Measurements from ENCODE around the gene OST4. TPM values are rescaled to one million over a fixed set of nuclear protein-coding genes. Genes with fewer than 3 reads are reported as not detected.

The OST4 gene
- total RNA-seq, 1 donor from 2014 or later: 245 TPM

DNA sequence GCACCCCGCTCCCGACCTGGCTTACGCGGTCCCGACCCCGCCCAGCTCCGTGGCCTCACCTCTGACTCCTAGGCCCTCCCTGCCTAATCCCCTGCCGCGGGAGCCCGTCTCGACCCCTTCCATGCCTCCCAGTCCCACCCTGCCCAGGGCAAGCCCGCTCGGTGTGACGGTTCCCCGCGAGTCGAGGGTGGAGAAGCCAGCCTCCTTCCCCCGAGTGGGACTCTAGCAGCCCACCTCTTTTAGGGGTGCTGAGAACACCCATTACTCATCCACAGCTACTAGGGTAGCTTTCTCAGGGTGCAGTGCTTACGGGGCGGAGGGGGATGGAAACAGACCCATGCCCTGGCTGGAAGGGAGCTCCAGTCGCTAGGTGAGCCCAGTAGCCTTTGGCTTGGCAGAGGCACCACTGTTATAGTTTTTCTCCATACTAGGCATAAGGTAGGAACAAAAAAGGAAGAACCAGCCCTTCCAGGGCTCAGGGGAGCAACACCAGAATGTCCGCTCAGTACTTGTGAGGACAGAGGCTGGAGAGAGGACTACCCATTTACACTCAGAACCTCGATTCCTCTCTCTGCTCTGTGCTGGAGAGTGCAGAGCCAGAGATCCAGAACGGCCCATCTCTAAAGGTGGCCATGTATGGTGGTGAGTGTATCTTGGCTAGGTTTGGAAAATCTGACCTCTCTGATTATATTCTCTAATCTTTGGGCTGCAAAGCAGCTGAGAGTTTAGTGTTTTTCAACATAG lies 19.4 kb downstream of the OST4 start:
- peak overlapping the region; percentile 94 for H3K27ac Mint-ChIP-seq
- H3K4me3 Mint-ChIP-seq (ENCODE audit: low read depth): peak overlapping the region; percentile 93
- TF ChIP-seq, protein P1, sequence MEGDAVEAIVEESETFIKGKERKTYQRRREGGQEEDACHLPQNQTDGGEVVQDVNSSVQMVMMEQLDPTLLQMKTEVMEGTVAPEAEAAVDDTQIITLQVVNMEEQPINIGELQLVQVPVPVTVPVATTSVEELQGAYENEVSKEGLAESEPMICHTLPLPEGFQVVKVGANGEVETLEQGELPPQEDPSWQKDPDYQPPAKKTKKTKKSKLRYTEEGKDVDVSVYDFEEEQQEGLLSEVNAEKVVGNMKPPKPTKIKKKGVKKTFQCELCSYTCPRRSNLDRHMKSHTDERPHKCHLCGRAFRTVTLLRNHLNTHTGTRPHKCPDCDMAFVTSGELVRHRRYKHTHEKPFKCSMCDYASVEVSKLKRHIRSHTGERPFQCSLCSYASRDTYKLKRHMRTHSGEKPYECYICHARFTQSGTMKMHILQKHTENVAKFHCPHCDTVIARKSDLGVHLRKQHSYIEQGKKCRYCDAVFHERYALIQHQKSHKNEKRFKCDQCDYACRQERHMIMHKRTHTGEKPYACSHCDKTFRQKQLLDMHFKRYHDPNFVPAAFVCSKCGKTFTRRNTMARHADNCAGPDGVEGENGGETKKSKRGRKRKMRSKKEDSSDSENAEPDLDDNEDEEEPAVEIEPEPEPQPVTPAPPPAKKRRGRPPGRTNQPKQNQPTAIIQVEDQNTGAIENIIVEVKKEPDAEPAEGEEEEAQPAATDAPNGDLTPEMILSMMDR (IDR thresholded peaks at IDR 0.05; ENCODE audit: unreplicated experiment): no peak
- peaks cover 21% of the 10 kb centered on the region for H3K36me3 Mint-ChIP-seq (ENCODE audit: insufficient read depth)
- peak; percentile 46 for DNase-seq (ENCODE audit: low spot score, unreplicated experiment)
- no peaks in the 10 kb centered on the region for H3K27me3 Mint-ChIP-seq
- H3K4me1 Mint-ChIP-seq (ENCODE audit: low read depth): peaks cover 13% of the 10 kb centered on the region
- no peaks in the 10 kb centered on the region for H3K9me3 Mint-ChIP-seq (ENCODE audit: low read depth)

DNA sequence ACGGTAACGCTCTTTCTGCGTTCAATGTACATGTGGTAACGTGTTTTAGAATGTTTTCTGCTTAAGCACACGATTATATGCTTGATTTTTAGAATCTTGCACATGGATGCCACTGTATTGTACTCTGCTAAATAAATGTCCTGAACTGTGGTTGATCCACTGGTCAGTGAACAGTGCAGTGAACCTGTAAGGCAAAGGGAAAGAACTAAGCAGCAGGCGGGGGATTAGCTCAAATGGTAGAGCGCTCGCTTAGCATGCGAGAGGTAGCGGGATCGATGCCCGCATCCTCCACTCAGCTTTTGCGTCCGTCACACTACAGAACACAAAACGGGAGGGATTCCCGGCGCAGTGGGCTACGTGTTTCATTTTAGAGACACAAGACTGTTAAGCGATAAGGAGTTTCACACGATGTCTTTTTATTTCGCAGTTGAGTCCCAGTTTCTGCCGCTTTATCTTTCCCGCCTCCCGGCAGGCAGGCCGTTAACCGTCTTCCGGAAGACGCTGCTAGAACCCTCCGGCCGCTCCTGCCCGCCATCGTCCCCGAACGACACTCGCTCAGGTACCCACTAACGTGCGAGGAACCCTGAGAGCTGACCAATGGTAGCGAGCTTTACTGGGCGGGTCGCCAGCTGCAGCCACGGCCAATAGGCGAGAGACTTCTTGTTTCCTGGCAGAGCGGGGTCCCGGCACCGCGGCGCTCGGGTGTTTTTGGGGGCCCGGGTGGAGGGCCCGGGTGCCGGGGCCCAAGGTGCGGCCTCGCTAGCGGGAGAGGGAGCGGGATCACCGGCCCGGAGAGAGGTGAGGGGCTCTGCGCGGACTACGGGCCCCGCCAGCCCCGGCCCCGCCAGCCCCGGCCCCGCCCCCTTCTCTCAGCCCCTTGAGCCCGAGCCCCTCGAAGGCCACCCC lies 20.2 kb downstream of the OST4 start, which contains the start of gene AGBL5:
Gene AGBL5, plus strand, starts transcription at position 673 of the 906 bp plus-strand sequence. CDS start 1,291 bp downstream, outside the sequence.
- Mint-ChIP-seq H3K9me3 (ENCODE audit: low read depth) (no peaks in the 10 kb centered on the region), H3K4me3 (ENCODE audit: low read depth) (peak within 1 kb of the TSS; percentile 93), H3K27ac (peak within 1 kb of the TSS; percentile 100), H3K36me3 (ENCODE audit: insufficient read depth) (peaks cover 19% of the 10 kb centered on the region), H3K4me1 (ENCODE audit: low read depth) (peaks cover 13% of the 10 kb centered on the region), H3K27me3 (no peaks in the 10 kb centered on the region)
- peak; percentile 86 for DNase-seq (ENCODE audit: low spot score, unreplicated experiment)
- TF ChIP-seq, protein P1 (IDR thresholded peaks at IDR 0.05; ENCODE audit: unreplicated experiment): no peak

DNA sequence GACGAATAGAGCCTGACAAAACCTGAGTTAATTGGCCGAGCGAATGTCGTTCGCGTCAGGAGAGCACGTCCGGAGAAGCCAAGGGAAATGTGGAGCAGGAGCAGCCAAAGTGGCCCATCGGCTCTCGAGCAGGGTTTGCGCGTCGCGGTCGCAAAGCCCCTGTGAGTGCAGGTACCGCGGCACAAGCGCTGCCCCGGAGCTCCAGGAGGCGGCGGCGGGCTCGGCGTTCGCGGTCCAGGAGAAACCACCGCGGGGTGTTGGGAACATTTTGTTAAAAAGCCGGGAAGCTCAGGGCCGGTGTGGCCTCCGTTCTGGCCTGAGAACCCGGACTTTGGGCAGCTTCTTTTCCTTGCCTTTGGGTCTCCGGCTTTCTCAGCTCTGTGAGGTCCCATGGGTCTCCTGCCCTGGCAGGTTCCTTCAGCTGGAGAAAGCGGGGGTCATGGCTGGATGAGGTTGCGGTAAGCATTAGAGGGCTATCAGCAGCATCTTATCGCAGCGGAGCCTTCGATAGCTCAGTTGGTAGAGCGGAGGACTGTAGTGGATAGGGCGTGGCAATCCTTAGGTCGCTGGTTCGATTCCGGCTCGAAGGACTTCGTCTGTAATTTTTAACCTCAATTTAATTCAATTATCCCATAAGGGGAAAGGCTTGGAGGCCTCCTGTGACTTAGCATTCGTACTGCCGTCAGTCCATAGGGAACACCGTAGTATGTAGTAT lies 21.0 kb downstream of the OST4 start:
- H3K4me3 Mint-ChIP-seq (ENCODE audit: low read depth): peak overlapping the region; percentile 93
- peak overlapping the region; percentile 100 for H3K27ac Mint-ChIP-seq
- no peaks in the 10 kb centered on the region for H3K27me3 Mint-ChIP-seq
- H3K9me3 Mint-ChIP-seq (ENCODE audit: low read depth): no peaks in the 10 kb centered on the region
- TF ChIP-seq, protein P1 (IDR thresholded peaks at IDR 0.05; ENCODE audit: unreplicated experiment): peak; percentile 53
- peak; percentile 92 for DNase-seq (ENCODE audit: low spot score, unreplicated experiment)
- H3K36me3 Mint-ChIP-seq (ENCODE audit: insufficient read depth): peaks cover 17% of the 10 kb centered on the region
- peaks cover 13% of the 10 kb centered on the region for H3K4me1 Mint-ChIP-seq (ENCODE audit: low read depth)

DNA sequence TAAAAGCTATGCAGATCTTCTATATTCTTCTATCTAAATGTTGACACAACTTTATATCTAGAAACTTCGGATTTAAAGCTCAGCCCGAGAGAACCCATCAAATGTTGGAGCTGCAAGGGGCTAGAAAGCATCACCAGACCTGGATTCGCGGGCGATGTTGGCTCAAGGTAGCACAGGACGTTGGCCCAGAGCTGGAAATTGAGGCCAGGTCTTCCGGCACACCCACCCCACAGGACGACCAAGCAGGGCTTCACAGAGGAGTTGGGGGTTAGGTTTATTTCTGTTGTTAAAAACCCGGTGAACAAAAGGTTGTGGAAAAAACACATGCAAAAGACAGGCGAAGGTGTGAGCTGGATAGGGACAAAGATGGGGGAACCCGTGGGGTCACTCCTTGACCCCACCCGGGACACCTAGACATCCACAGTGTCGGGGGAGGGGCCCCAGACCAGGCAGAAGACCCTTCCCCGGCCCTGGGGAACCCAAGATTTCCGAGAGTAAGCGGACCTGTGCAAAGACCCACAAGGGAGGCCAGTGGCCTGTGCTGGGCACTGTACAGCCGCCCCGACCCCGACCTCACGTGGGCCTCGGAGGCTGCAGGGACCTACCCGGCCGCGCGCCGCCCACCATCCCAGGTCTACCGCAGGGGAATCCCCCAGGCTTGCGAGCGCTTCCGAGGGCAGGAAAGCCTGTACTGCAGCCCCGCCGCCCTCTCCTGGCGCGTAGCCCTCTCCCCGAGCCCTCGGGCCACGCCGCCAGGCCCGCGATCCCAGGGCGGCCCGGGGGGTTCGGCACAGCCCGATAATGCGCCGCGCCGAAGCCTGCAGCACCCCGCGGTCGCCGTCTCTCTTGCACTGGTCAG lies 21.8 kb downstream of the OST4 start:
- peak; percentile 48 for DNase-seq (ENCODE audit: low spot score, unreplicated experiment)
- no peaks in the 10 kb centered on the region for H3K9me3 Mint-ChIP-seq (ENCODE audit: low read depth)
- peak overlapping the region; percentile 93 for H3K4me3 Mint-ChIP-seq (ENCODE audit: low read depth)
- peak overlapping the region; percentile 100 for H3K27ac Mint-ChIP-seq
- no peaks in the 10 kb centered on the region for H3K27me3 Mint-ChIP-seq
- TF ChIP-seq, protein P1 (IDR thresholded peaks at IDR 0.05; ENCODE audit: unreplicated experiment): no peak
- peaks cover 13% of the 10 kb centered on the region for H3K4me1 Mint-ChIP-seq (ENCODE audit: low read depth)
- H3K36me3 Mint-ChIP-seq (ENCODE audit: insufficient read depth): peaks cover 11% of the 10 kb centered on the region

All from progenitor cell of endocrine pancreas (in vitro differentiated cells).